H1 (cell line): ENCODE data around the gene UNC80. TPM values are rescaled to one million over a fixed set of nuclear protein-coding genes. Genes with fewer than 3 reads are reported as not detected.

Source experiments
- CTCF ChIA-PET: fragments of 300-600 bp; sonication (Branson Sonifier 250); formaldehyde crosslinking; loops from one replicate; lab custom pipeline; 2021; ENCODE audit not compliant: partially characterized antibody; lab: Charles Lee
- POLR2A ChIA-PET: fragments of 300-600 bp; sonication (Branson Sonifier 250); formaldehyde crosslinking; loops from one replicate; lab custom pipeline; 2021; ENCODE audit warnings: inconsistent platforms; ENCODE audit not compliant: partially characterized antibody; lab: Charles Lee
- DNase-seq, 2 experiments: peaks; one replicate each; pipeline versions ENCODE4 v3.0.0 to v3.0.0-alpha.2; 2010 to 2022; ENCODE audit warnings: low spot score in 2 of 2, low read depth in 1 of 2, mixed read lengths in 1 of 2
- FAIRE-seq: peaks from 2 replicates; lab custom pipeline; 2011; peaks lifted over from hg19 to GRCh38; lab: Jason Lieb, UNC
- H2AFZ ChIP-seq: 2 replicates; pipeline ENCODE4 v1.8.1; 2012; ENCODE audit warnings: low read length, inconsistent platforms
- H2AK5ac ChIP-seq: 2 replicates; pipeline ENCODE4 v1.6.1; 2013; ENCODE audit warnings: low read depth, low read length
- H2BK120ac ChIP-seq: replicated peaks from 2 replicates; pipeline ENCODE3; 2013; ENCODE audit warnings: low read depth, low read length, inconsistent platforms
- H2BK12ac ChIP-seq: 2 replicates; pipeline ENCODE4 v1.6.1; 2013; ENCODE audit warnings: low read depth, low read length
- H2BK15ac ChIP-seq: 2 replicates; pipeline ENCODE4 v1.6.1; 2013; ENCODE audit warnings: low read length
- H2BK20ac ChIP-seq: 2 replicates; pipeline ENCODE4 v1.6.1; 2013; ENCODE audit warnings: low read length
- H2BK5ac ChIP-seq: 2 replicates; pipeline ENCODE4 v1.6.1; 2013; ENCODE audit warnings: low read depth, low read length
- H3K14ac ChIP-seq: 2 replicates; pipeline ENCODE4 v1.6.1; 2013; ENCODE audit warnings: inconsistent platforms; ENCODE audit not compliant: insufficient read length
- H3K18ac ChIP-seq: 2 replicates; pipeline ENCODE4 v1.6.1; 2013; ENCODE audit warnings: low read length; ENCODE audit errors: extremely low read depth
- H3K23ac ChIP-seq: 2 replicates; pipeline ENCODE4 v1.6.1; 2013; ENCODE audit warnings: inconsistent platforms; ENCODE audit not compliant: insufficient read length
- H3K23me2 ChIP-seq: 2 replicates; pipeline ENCODE4 v1.6.1; 2013; ENCODE audit warnings: low read depth, low read length
- H3K27ac ChIP-seq: 2 replicates; pipeline ENCODE4 v1.6.1; 2011; ENCODE audit warnings: low read depth, low read length, inconsistent platforms
- H3K27me3 ChIP-seq, 4 experiments: replicated peaks in 1 of 4; 1 replicate in 1 of 4; 2 replicates in 3 of 4; pipeline versions ENCODE4 v1.6.1 to v1.8.1; 2011 to 2013; ENCODE audit warnings: low read length in 3 of 4, mild to moderate bottlenecking in 3 of 4, inconsistent platforms in 2 of 4, mixed read lengths in 2 of 4, moderate library complexity in 1 of 4; ENCODE audit not compliant: control insufficient read depth in 3 of 4, insufficient read depth in 3 of 4; ENCODE audit errors: extremely low read depth in 1 of 4
- H3K36me3 ChIP-seq, 4 experiments: 2 replicates each; pipeline versions ENCODE4 v1.6.1 to v1.8.1; 2011 to 2013; ENCODE audit warnings: mild to moderate bottlenecking in 4 of 4, low read length in 3 of 4, moderate library complexity in 2 of 4, control low read depth in 1 of 4, inconsistent platforms in 1 of 4; ENCODE audit not compliant: insufficient read depth in 4 of 4, control insufficient read depth in 2 of 4
- H3K4ac ChIP-seq: replicated peaks from 2 replicates; pipeline ENCODE3; 2013; ENCODE audit warnings: low read length, low read depth, mixed read lengths, inconsistent platforms; ENCODE audit not compliant: insufficient read length
- H3K4me1 ChIP-seq, 4 experiments: replicated peaks in 1 of 4; 1 replicate in 1 of 4; 2 replicates in 3 of 4; pipeline versions ENCODE4 v1.6.1 to v1.8.1; 2011 to 2013; ENCODE audit warnings: low read length in 3 of 4, inconsistent platforms in 2 of 4, mixed read lengths in 1 of 4; ENCODE audit not compliant: insufficient read depth in 4 of 4, control insufficient read depth in 3 of 4
- H3K4me2 ChIP-seq, 2 experiments: 2 replicates each; pipeline versions ENCODE4 v1.6.1 to v1.8.1; 2011 to 2013; ENCODE audit warnings: low read depth in 2 of 2, low read length in 2 of 2, control low read depth in 1 of 2, inconsistent platforms in 1 of 2, mild to moderate bottlenecking in 1 of 2; ENCODE audit not compliant: insufficient read depth in 1 of 2
- H3K4me3 ChIP-seq, 4 experiments: fragments of 200-600, 300-600 bp in 1 of 4; sonication (generic), shearing (Covaris generic), sonication (Bioruptor Twin) in 1 of 4; 2 replicates each; pipeline versions ENCODE4 v1.5.1 to v1.8.1; 2011 to 2016; ENCODE audit warnings: low read length in 4 of 4, low read depth in 3 of 4, control low read depth in 2 of 4, inconsistent platforms in 2 of 4, mild to moderate bottlenecking in 2 of 4, mixed read lengths in 1 of 4, moderate library complexity in 1 of 4; ENCODE audit not compliant: insufficient read depth in 2 of 4; ENCODE audit errors: extremely low read depth in 1 of 4
- H3K56ac ChIP-seq: replicated peaks from 2 replicates; pipeline ENCODE3; 2013; ENCODE audit warnings: low read depth, mild to moderate bottlenecking, mixed read lengths, low read length, inconsistent platforms; ENCODE audit not compliant: insufficient read length
- H3K79me1 ChIP-seq: 2 replicates; pipeline ENCODE4 v1.6.1; 2013; ENCODE audit warnings: low read depth, low read length, control low read depth
- H3K79me2 ChIP-seq, 2 experiments: 2 replicates each; pipeline versions ENCODE4 v1.6.1 to v1.8.1; 2012 to 2013; ENCODE audit warnings: low read length in 2 of 2, mild to moderate bottlenecking in 2 of 2, inconsistent platforms in 1 of 2; ENCODE audit not compliant: insufficient read depth in 2 of 2, control insufficient read depth in 1 of 2
- H3K9ac ChIP-seq, 4 experiments: replicated peaks in 1 of 4; 1 replicate in 1 of 4; 2 replicates in 3 of 4; pipeline versions ENCODE4 v1.6.1 to v1.8.1; 2011 to 2013; ENCODE audit warnings: low read depth in 3 of 4, low read length in 3 of 4, control low read depth in 2 of 4, mild to moderate bottlenecking in 2 of 4, moderate library complexity in 2 of 4, inconsistent platforms in 1 of 4; ENCODE audit errors: extremely low read depth in 1 of 4
- H3K9me3 ChIP-seq, 2 experiments: 2 replicates each; pipeline versions ENCODE4 v1.6.1 to v1.8.1; 2012 to 2013; ENCODE audit warnings: mild to moderate bottlenecking in 2 of 2, moderate library complexity in 2 of 2, control low read depth in 1 of 2, inconsistent platforms in 1 of 2, low read depth in 1 of 2, low read length in 1 of 2, mixed read lengths in 1 of 2; ENCODE audit not compliant: insufficient read depth in 2 of 2
- H4K20me1 ChIP-seq, 2 experiments: replicated peaks in 1 of 2; 2 replicates each; pipeline versions ENCODE3 to v1.8.1; 2011 to 2013; ENCODE audit warnings: inconsistent platforms in 2 of 2, low read length in 2 of 2, mild to moderate bottlenecking in 1 of 2; ENCODE audit not compliant: insufficient read depth in 2 of 2, control insufficient read depth in 1 of 2
- H4K5ac ChIP-seq: 2 replicates; pipeline ENCODE4 v1.6.1; 2013; ENCODE audit warnings: low read length, low read depth, mixed read lengths, inconsistent platforms; ENCODE audit not compliant: insufficient read length
- H4K8ac ChIP-seq: 2 replicates; pipeline ENCODE4 v1.8.0; 2013; ENCODE audit warnings: mild to moderate bottlenecking, moderate library complexity, low read length, inconsistent platforms; ENCODE audit not compliant: insufficient read depth; ENCODE audit errors: extremely low read depth
- H4K91ac ChIP-seq: replicated peaks from 2 replicates; pipeline ENCODE3; 2013; ENCODE audit warnings: low read length, mixed read lengths, inconsistent platforms; ENCODE audit not compliant: insufficient read length
- CREB1 ChIP-seq: IDR thresholded peaks from 2 replicates; pipeline ENCODE4 v1.6.1; 2012; ENCODE audit warnings: inconsistent platforms
- EP300 ChIP-seq, 2 experiments: IDR thresholded peaks; 1 replicate in 1 of 2; 2 replicates in 1 of 2; pipeline ENCODE4 v1.6.1; 2011 to 2012; ENCODE audit warnings: low read depth in 2 of 2, low read length in 2 of 2, mild to moderate bottlenecking in 2 of 2, borderline replicate concordance in 1 of 2, inconsistent platforms in 1 of 2, moderate library complexity in 1 of 2
- WGBS, 2 experiments: shearing (Covaris generic) in 1 of 2; methylation state at CpG; one replicate each; pipeline versions ENCODE4 v1.1.6 to v1.1.7; 2013 to 2015; ENCODE audit warnings: low lambda C conversion rate in 2 of 2, mixed read lengths in 2 of 2, inconsistent platforms in 1 of 2, low coverage in 1 of 2, missing lambda C conversion rate in 1 of 2; ENCODE audit not compliant: insufficient replicate concordance in 2 of 2, insufficient coverage in 1 of 2, insufficient read length in 1 of 2; ENCODE audit errors: extremely low coverage in 1 of 2, missing lambda C conversion rate in 1 of 2; 5-methylcytosine and 5-hydroxymethylcytosine counted together
- polyA plus RNA-seq, 7 experiments: library from polyadenylated mRNA; depleted of rRNA in 3 of 7; stranded (reverse) in 5 of 7; unstranded in 2 of 7; fragments of >200 nt in 5 of 7; fragments of 200-250 nt in 2 of 7; gene quantifications; 1 replicate in 5 of 7; 2 replicates in 1 of 7; 4 replicates in 1 of 7; pipeline versions ENCODE4 v1.2.1 to v1.2.3, GENCODE V29; 2011 to 2013; ENCODE audit warnings: missing spikeins in 2 of 7, mixed read lengths in 2 of 7
- total RNA-seq: library from RNA; stranded (reverse); fragmentation: NEBNext Ultra II Directional; extraction: Animal tissue kit (Norgen Biotek cat#: 25700); gene quantifications from 2 replicates; pipeline ENCODE4 v1.2.1, GENCODE V29; 2021

The UNC80 gene
- total and polyA plus RNA-seq, 2 of the 8 experiments (the other 6 are each of a cell fraction or from before 2014, with no cell fraction given) = 0.53 to 0.56 TPM

- no peak overlapping the region for H3K23ac ChIP-seq
- no peak overlapping the region for H2AFZ ChIP-seq
- H3K27me3 ChIP-seq = peaks cover 2 to 25% (median 14%) of the 10 kb centered on the region in 4 experiments
- no peaks in the 10 kb centered on the region; a peak in 1 of 4 replicates for H3K9me3 ChIP-seq
- WGBS, 2 experiments = 73% methylated on average over 3 of the region's 3 CpGs; no CpG with 5 or more reads in 1 of the 2 experiments
- no peak overlapping the region for H2BK15ac ChIP-seq
- H3K79me1 ChIP-seq = no peaks in the 10 kb centered on the region
- no peak for TF ChIP-seq CREB1
- peak in 1 of 2 experiments; percentile 65; a peak in 1 of 3 replicates for TF ChIP-seq EP300 (IDR thresholded peaks at IDR 0.05; ENCODE audit: borderline replicate concordance in 1 of 2, low read depth in 2 of 2, low read length in 2 of 2)
- peaks cover 3% of the 10 kb centered on the region; the same call in 1 of the 2 replicates for H3K23me2 ChIP-seq
- H3K4me2 ChIP-seq = no peak overlapping the region
- CTCF ChIA-PET = no interaction called here
- POLR2A ChIA-PET = no interaction called here
- no peak overlapping the region for H2AK5ac ChIP-seq
- no peak overlapping the region for H4K8ac ChIP-seq
- H3K18ac ChIP-seq = no peak overlapping the region
- H3K4me1 ChIP-seq = peaks cover 0 to 2% (median 0%) of the 10 kb centered on the region in 4 experiments; a peak in 3 of 7 replicates
- no peak overlapping the region for H3K4ac ChIP-seq
- H3K79me2 ChIP-seq = no peaks in the 10 kb centered on the region
- H3K4me3 ChIP-seq = no peak overlapping the region
- H3K36me3 ChIP-seq = no peaks in the 10 kb centered on the region
- no peak overlapping the region for H4K91ac ChIP-seq
- H3K9ac ChIP-seq = no peak overlapping the region
- no peak overlapping the region for H2BK5ac ChIP-seq
- no peak overlapping the region for H2BK20ac ChIP-seq
- no peak overlapping the region for H3K27ac ChIP-seq
- FAIRE-seq (no peak), DNase-seq (no peak)
- no peak overlapping the region for H2BK12ac ChIP-seq
- H3K56ac ChIP-seq = no peak overlapping the region
- no peak overlapping the region for H3K14ac ChIP-seq
- no peak overlapping the region for H2BK120ac ChIP-seq
- no peaks in the 10 kb centered on the region for H4K20me1 ChIP-seq
- H4K5ac ChIP-seq = no peak overlapping the region
Observed at GRCh38 chr2:209773377-209773776, 1.7 kb downstream of the UNC80 start.
